K562 (cell line): Measurements from ENCODE around the gene KIF3B. TPM values are rescaled to one million over a fixed set of nuclear protein-coding genes. Genes with fewer than 3 reads are reported as not detected.

Experiments used
- ATF7 ChIP-seq: fragments of 450-650 bp; IDR thresholded peaks from 2 replicates; pipeline ENCODE4 v1.7.1; 2014; ENCODE audit warnings: mild to moderate bottlenecking, moderate library complexity
- MGA ChIP-seq: fragments of 450-650 bp; IDR thresholded peaks from 2 replicates; pipeline ENCODE4 v1.6.1; 2016; ENCODE audit warnings: mild to moderate bottlenecking, moderate library complexity
- NRF1 ChIP-seq, 2 experiments: fragments of 450-650 bp; IDR thresholded peaks in 1 of 2; conservative IDR thresholded peaks in 1 of 2; 2 replicates each; pipeline ENCODE4 v1.6.1; 2014; ENCODE audit warnings: mild to moderate bottlenecking in 2 of 2
- ZNF143 ChIP-seq: sonication (generic); formaldehyde crosslinking; IDR thresholded peaks from 2 replicates; pipeline ENCODE4 v1.9.0; 2022; ENCODE audit warnings: mild to moderate bottlenecking, missing genetic modification reagents
- polyA plus RNA-seq, 8 experiments: library from polyadenylated mRNA; depleted of rRNA in 4 of 8; stranded (reverse) in 5 of 8; unstranded in 3 of 8; fragments of >200 nt; fragmentation: Nextera tagmentation in 2 of 8; fragmentation: Illumina TruSeq in 1 of 8; extraction: Ambion mirVana in 2 of 8; extraction: Trizol in 1 of 8; gene quantifications; 2 replicates each; pipeline versions ENCODE4 v1.2.1 to v1.2.3, GENCODE V29; 2011 to 2014; ENCODE audit warnings: inconsistent platforms in 1 of 8, missing spikeins in 1 of 8
- total RNA-seq, 7 experiments: library from RNA; depleted of rRNA in 6 of 7; stranded (reverse); fragments of >200 nt in 6 of 7; fragmentation: Illumina TruSeq in 2 of 7; extraction: Trizol in 2 of 7; gene quantifications; 2 replicates each; pipeline versions ENCODE4 v1.2.1 to v1.2.3, GENCODE V29; 2011 to 2021; ENCODE audit warnings: low replicate concordance in 1 of 7

KIF3B gene
- total and polyA plus RNA-seq, 9 of the 15 experiments (the other 6 are each of a cell fraction or from before 2014, with no cell fraction given), result 2.9 to 12.3 (median 8.6) TPM

- peak; percentile 57 for TF ChIP-seq MGA
- TF ChIP-seq ZNF143 (CRISPR knock-in tag), result peak; percentile 47; the same call in 1 of the 2 replicates
- no peak for TF ChIP-seq NRF1 (conservative IDR thresholded peaks at IDR 0.05 in 1 of 2, IDR thresholded peaks at IDR 0.05 in 1 of 2)
- no peak for TF ChIP-seq ATF7
These were observed 67.5 kb downstream of the KIF3B start (continued) for GRCh38 chr20:32344835-32345506.
